Calu3 (cell line): ENCODE data around the gene ESYT3. TPM values are rescaled to one million over a fixed set of nuclear protein-coding genes. Genes with fewer than 3 reads are reported as not detected.
A peak's percentile ranks its signal among the peaks of the same experiment; 100 is the strongest.

Experiments used
- BruUV-seq: library from RNA; stranded (reverse); fragments of 400-500 nt; replicated peaks from 2 replicates; lab custom pipeline; 2021; lab: Mats Ljungman, UMichigan
- CTCF ChIA-PET: fragments of 300-600 bp; sonication (Branson Sonifier 250); formaldehyde crosslinking; loops from one replicate; lab custom pipeline; 2022; ENCODE audit warnings: antibody characterized with exemption; lab: Charles Lee
- DNase-seq: peaks from one replicate; pipeline ENCODE4 v3.0.0; 2022
- H3K27ac Mint-ChIP-seq: one replicate; pipeline ENCODE4 v1.8.0; 2022; ENCODE audit warnings: mixed read lengths; ENCODE audit not compliant: unreplicated experiment
- H3K27me3 Mint-ChIP-seq: one replicate; pipeline ENCODE4 v1.8.0; 2022; ENCODE audit warnings: mixed read lengths; ENCODE audit not compliant: unreplicated experiment
- H3K36me3 Mint-ChIP-seq: one replicate; pipeline ENCODE4 v1.8.0; 2022; ENCODE audit warnings: mild to moderate bottlenecking, moderate library complexity, mixed read lengths; ENCODE audit not compliant: insufficient read depth, unreplicated experiment
- H3K4me1 Mint-ChIP-seq: one replicate; pipeline ENCODE4 v1.8.0; 2022; ENCODE audit warnings: mild to moderate bottlenecking, low read depth, mixed read lengths; ENCODE audit not compliant: unreplicated experiment
- H3K4me3 Mint-ChIP-seq: one replicate; pipeline ENCODE4 v1.8.0; 2022; ENCODE audit warnings: mild to moderate bottlenecking, low read depth, moderate library complexity, mixed read lengths; ENCODE audit not compliant: unreplicated experiment
- H3K9me3 Mint-ChIP-seq: one replicate; pipeline ENCODE4 v1.8.0; 2022; ENCODE audit warnings: low read depth, mixed read lengths; ENCODE audit not compliant: unreplicated experiment
- intact Hi-C: fragments of 100-400 bp; cut with micrococcal nuclease; formaldehyde crosslinking; loops from one replicate; pipeline ENCODE4 v1.10.0; 2022; ENCODE audit not compliant: unreplicated experiment
- total RNA-seq: library from RNA; stranded (reverse); gene quantifications from 2 replicates; pipeline ENCODE4 v1.2.3, GENCODE V29; 2022
- TF ChIP-seq, protein P1 (sequence below): fragments of 200-600 bp; IDR thresholded peaks from one replicate; pipeline ENCODE4 v1.8.0; 2022; ENCODE audit warnings: antibody characterized with exemption; ENCODE audit not compliant: unreplicated experiment

The ESYT3 gene
- total RNA-seq, 1 experiment from 2014 or later, result 3.5 TPM

DNA sequence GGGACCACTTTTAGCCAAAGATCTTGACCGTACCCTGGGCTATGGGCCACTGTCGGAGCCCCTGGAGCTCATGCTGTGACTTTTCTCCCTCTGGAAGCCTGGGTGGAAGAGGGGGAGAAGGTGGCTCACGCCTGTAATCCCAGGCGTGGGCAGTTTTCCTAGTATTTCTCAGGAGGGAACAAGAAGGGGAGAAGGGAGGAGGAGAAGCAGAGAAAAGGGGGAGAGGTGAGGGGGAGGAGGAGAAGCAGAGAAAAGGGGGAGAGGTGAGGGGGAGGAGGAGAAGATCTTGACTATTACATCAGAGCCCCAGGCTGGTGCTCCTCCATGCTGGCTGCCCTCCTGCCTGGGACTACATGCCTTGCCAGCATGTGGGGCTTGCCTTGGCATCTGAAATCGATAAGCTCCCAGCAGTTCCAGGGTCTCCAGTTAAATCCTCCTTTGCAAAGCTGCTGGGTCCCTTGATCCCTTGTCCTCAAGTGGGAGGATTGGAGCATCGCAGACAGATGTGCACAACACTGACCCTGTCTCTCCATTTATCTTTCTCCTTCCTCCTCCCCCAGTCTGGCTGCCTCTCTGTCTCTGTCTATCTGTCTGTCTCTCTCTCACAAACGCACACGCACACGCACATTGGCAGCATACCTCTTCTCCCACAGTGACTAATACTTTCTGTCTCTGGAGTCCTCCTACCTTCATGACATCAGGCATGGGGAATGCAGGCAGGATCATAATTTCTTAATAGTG is 44.4 kb upstream of the ESYT3 start:
- intact Hi-C loops, result no loop called here
- TF ChIP-seq, protein P1, sequence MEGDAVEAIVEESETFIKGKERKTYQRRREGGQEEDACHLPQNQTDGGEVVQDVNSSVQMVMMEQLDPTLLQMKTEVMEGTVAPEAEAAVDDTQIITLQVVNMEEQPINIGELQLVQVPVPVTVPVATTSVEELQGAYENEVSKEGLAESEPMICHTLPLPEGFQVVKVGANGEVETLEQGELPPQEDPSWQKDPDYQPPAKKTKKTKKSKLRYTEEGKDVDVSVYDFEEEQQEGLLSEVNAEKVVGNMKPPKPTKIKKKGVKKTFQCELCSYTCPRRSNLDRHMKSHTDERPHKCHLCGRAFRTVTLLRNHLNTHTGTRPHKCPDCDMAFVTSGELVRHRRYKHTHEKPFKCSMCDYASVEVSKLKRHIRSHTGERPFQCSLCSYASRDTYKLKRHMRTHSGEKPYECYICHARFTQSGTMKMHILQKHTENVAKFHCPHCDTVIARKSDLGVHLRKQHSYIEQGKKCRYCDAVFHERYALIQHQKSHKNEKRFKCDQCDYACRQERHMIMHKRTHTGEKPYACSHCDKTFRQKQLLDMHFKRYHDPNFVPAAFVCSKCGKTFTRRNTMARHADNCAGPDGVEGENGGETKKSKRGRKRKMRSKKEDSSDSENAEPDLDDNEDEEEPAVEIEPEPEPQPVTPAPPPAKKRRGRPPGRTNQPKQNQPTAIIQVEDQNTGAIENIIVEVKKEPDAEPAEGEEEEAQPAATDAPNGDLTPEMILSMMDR, result no peak
- peaks cover 3% of the 10 kb centered on the region for H3K27me3 Mint-ChIP-seq
- peak; percentile 64 for DNase-seq
- peaks cover 5% of the 10 kb centered on the region for H3K36me3 Mint-ChIP-seq
- no peaks in the 10 kb centered on the region for H3K9me3 Mint-ChIP-seq
- peak overlapping the region; percentile 29 for H3K27ac Mint-ChIP-seq
- peaks cover 9% of the 10 kb centered on the region for H3K4me1 Mint-ChIP-seq
- CTCF ChIA-PET, result interaction anchor here (0.6 to 1.3 kb wide), 7 partner anchors 19 to 746 kb away, joined by 3 to 5 read pairs (median 3); partner anchors contain the start of gene ESYT3
- peak overlapping the region; percentile 4 for H3K4me3 Mint-ChIP-seq
- BruUV-seq, result no TSS peak

DNA sequence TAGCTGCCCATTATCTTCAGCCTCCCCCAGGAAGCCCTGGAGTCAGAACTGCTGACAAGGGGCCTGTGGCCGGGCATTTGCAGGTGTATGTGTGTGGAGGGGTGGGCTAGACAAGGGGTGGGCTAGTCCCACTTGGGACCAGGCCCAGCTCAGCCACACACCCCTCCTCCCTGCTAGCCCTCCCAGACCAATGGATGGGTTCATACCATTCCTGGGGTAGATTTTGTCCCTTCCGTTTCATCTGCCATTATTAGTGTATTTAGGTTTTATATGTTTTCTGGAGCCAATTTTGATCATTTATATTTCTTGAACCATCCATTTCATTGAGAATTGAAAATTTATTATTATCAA is 43.9 kb upstream of the ESYT3 start:
- Mint-ChIP-seq H3K27ac (peak overlapping the region; percentile 29), H3K4me1 (peaks cover 9% of the 10 kb centered on the region), H3K36me3 (peaks cover 5% of the 10 kb centered on the region), H3K27me3 (no peaks in the 10 kb centered on the region), H3K4me3 (peak overlapping the region; percentile 4), H3K9me3 (no peaks in the 10 kb centered on the region)
- TF ChIP-seq, protein P1, result no peak
- CTCF ChIA-PET, result interaction anchor here (0.6 to 1.3 kb wide), 6 partner anchors 18 to 747 kb away, joined by 3 to 5 read pairs (median 3); partner anchors contain the start of gene ESYT3
- no TSS peak for BruUV-seq
- intact Hi-C loops, result no loop called here
- no peak for DNase-seq

DNA sequence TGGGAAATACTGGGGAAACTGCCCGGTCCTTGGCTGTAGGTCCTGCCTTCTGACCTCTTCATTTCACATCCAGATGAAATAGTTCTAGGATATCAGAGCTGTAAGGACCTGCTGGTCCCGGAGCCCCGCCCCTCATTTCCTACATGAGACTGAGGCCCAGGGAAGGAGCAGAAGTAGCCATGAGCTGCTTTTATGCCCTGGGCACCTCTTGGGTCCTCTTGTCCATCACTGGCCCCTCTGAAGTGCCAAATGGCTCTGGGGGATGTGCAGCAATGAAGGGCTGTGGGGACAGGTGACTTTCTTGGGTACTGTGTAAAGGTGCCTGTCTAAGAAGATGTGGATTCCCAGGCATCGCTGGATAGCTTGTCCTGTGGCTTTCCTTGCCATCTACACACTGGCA is 40.3 kb upstream of the ESYT3 start:
- Mint-ChIP-seq H3K36me3 (peaks cover 5% of the 10 kb centered on the region), H3K4me3 (no peak overlapping the region), H3K27ac (no peak overlapping the region), H3K9me3 (no peaks in the 10 kb centered on the region), H3K4me1 (peaks cover 9% of the 10 kb centered on the region), H3K27me3 (peaks cover 11% of the 10 kb centered on the region)
- no TSS peak for BruUV-seq
- TF ChIP-seq, protein P1, result no peak
- DNase-seq, result no peak
- CTCF ChIA-PET, result no interaction called here
- intact Hi-C loops, result no loop called here

DNA sequence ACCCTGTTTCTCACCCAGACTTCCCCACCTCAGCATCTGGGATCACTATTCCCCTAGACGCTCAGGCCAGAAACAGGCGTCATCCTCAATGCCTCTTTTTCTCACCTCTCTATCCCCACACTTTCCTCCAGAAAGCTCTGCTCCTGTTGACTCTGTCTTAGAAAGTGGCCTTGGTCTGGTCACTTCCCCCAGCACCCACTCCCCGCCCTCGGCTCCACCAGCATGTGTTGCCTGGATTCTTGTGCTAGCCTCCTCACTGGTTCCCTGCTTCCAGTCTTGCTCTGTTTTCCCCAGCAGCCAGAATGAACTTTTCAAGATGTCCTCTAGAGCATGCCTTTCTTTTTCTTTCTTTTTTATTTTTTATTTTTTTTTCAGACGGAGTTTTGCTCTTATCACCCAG is 39.7 kb upstream of the ESYT3 start:
- H3K9me3 Mint-ChIP-seq, result no peaks in the 10 kb centered on the region
- TF ChIP-seq, protein P1, result no peak
- H3K27me3 Mint-ChIP-seq, result peaks cover 11% of the 10 kb centered on the region
- CTCF ChIA-PET, result no interaction called here
- no peak for DNase-seq
- intact Hi-C loops, result no loop called here
- no peak overlapping the region for H3K27ac Mint-ChIP-seq
- H3K4me1 Mint-ChIP-seq, result peaks cover 9% of the 10 kb centered on the region
- H3K36me3 Mint-ChIP-seq, result peaks cover 5% of the 10 kb centered on the region
- no peak overlapping the region for H3K4me3 Mint-ChIP-seq
- BruUV-seq, result no TSS peak
